ENCODE data around the gene ZNF343.

DNA sequence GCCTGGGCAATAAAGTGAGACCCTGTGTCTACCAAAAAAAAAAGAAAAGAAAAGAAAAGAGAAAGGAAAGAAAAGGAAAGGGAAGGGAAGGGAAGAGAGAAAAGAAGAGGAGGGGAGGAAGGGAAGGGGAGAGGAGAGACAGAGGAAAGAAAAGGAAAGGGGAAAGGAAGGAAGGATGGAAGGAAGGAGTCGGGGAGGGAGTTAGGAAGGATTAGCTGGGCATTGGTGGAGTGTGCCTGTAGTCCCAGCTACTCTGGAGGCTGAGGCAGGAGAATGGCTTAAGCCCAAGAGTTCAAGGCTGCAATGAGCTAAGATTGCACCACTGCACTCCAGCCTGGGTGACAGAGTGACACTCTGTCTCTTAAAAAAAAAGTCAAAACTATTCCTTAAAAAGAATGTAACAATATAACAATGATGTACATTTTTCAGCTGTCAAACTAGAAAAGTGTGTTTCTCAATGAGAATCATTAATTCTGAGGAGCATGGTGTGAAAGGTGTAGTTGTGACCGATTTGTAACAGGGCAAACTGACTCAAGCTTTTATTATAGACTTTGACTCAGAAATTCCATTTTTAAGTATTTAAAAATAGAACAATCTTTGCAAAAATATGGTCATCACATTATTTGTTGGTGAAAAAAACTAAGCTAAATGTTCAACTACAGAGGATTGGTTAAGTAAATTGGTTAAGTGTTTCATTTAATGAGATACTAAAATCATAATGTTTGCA, 52.8 kb downstream of the ZNF343 start:
- TF ChIP-seq YY1 (IDR thresholded peaks at IDR 0.05; ENCODE audit: insufficient read depth, insufficient read length) (no peak), ZNF274 (IDR thresholded peaks at IDR 0.05; ENCODE audit: low read depth, low read length) (no peak)

Data from NT2/D1 (cell line).